IMR-90 (cell line): Measurements from ENCODE around the gene PYROXD2.

Source experiments
- BHLHE40 ChIP-seq: fragments of 150-350 bp; IDR thresholded peaks from 2 replicates; pipeline ENCODE4 v1.6.1; 2016; ENCODE audit warnings: mild to moderate bottlenecking, low read depth, low read length
- CEBPB ChIP-seq: IDR thresholded peaks from 2 replicates; pipeline ENCODE4 v1.6.1; 2012; ENCODE audit warnings: low read depth, low read length, improper control_type of control experiment
- CHD1 ChIP-seq: IDR thresholded peaks from 2 replicates; pipeline ENCODE4 v1.6.1; 2012; ENCODE audit warnings: low read depth, low read length, improper control_type of control experiment
- CTCF ChIP-seq: conservative IDR thresholded peaks from 2 replicates; pipeline ENCODE4 v1.5.1; 2012; ENCODE audit warnings: mild to moderate bottlenecking, low read depth, low read length, improper control_type of control experiment
- FOS ChIP-seq: fragments of 150-350 bp; IDR thresholded peaks from 2 replicates; pipeline ENCODE4 v1.6.1; 2016; ENCODE audit warnings: low read depth, low read length
- MAFK ChIP-seq: IDR thresholded peaks from 2 replicates; pipeline ENCODE4 v1.6.1; 2012; ENCODE audit warnings: low read depth, low read length, improper control_type of control experiment
- POLR2A ChIP-seq: IDR thresholded peaks from 2 replicates; pipeline ENCODE4 v1.6.1; 2012; ENCODE audit warnings: mild to moderate bottlenecking, low read depth, low read length
- RAD21 ChIP-seq: IDR thresholded peaks from 2 replicates; pipeline ENCODE4 v1.6.1; 2012; ENCODE audit warnings: low read length, improper control_type of control experiment
- RCOR1 ChIP-seq: IDR thresholded peaks from 2 replicates; pipeline ENCODE4 v1.6.1; 2012; ENCODE audit warnings: mild to moderate bottlenecking, low read length, improper control_type of control experiment; ENCODE audit not compliant: insufficient replicate concordance
- RFX5 ChIP-seq: IDR thresholded peaks from 2 replicates; pipeline ENCODE4 v1.8.0; 2012; ENCODE audit warnings: low read depth, mild to moderate bottlenecking, low read length, moderate library complexity
- SMC3 ChIP-seq: fragments of 150-350 bp; IDR thresholded peaks from 2 replicates; pipeline ENCODE4 v1.6.1; 2016; ENCODE audit warnings: low read depth, mild to moderate bottlenecking, antibody characterized with exemption, low read length, moderate library complexity

- TF ChIP-seq CTCF (no peak), POLR2A (no peak), SMC3 (no peak), RFX5 (no peak), RAD21 (no peak), BHLHE40 (no peak), MAFK (no peak), CEBPB (no peak), RCOR1 (no peak), CHD1 (no peak), FOS (no peak)
Observed at GRCh38 chr10:98397089-98397600, 17.8 kb downstream of the PYROXD2 start.
